Stimulated activated memory B cell treated with anti-CD40 and anti-IgM and Interleukin-4, amounts not matched to agents 10 μg/mL and 1 μg/mL and 100 μg/mL, for 72 hours (primary cell): ENCODE data around the gene CNTNAP2.
"Not testable (repeated sequence)": the region's sequence is repeated elsewhere in the genome, so short reads cannot be mapped to it uniquely, and the experiment has no call there.

Experiments
- ATAC-seq: fragments of 150-1000 bp; cut with Tn5 transposase; 2 replicates; pipeline ENCODE4 v1.10.0; 2021
- H3K27ac Mint-ChIP-seq: one replicate; pipeline ENCODE4 v1.8.0; 2022; ENCODE audit warnings: mild to moderate bottlenecking, mixed read lengths
- H3K27me3 Mint-ChIP-seq: one replicate; pipeline ENCODE4 v1.8.0; 2022; ENCODE audit warnings: mixed read lengths
- H3K36me3 Mint-ChIP-seq: one replicate; pipeline ENCODE4 v1.8.0; 2022; ENCODE audit warnings: mixed read lengths
- H3K4me1 Mint-ChIP-seq: one replicate; pipeline ENCODE4 v1.8.0; 2022; ENCODE audit warnings: mixed read lengths
- H3K4me3 Mint-ChIP-seq: one replicate; pipeline ENCODE4 v1.8.0; 2022; ENCODE audit warnings: mild to moderate bottlenecking, moderate library complexity, mixed read lengths
- H3K9me3 Mint-ChIP-seq: one replicate; pipeline ENCODE4 v1.8.0; 2022; ENCODE audit warnings: mixed read lengths

Gene CNTNAP2

GRCh38 chr7:147106746-147107145, 990.1 kb downstream of the CNTNAP2 start:
- no peaks in the 10 kb centered on the region for H3K36me3 Mint-ChIP-seq
- H3K27ac Mint-ChIP-seq = no peak overlapping the region
- H3K9me3 Mint-ChIP-seq = peaks cover 15% of the 10 kb centered on the region
- H3K4me1 Mint-ChIP-seq = no peaks in the 10 kb centered on the region
- ATAC-seq = no peak
- no peak overlapping the region for H3K4me3 Mint-ChIP-seq
- no peaks in the 10 kb centered on the region for H3K27me3 Mint-ChIP-seq

- not testable (repeated sequence) for H3K27me3 Mint-ChIP-seq, H3K4me3 Mint-ChIP-seq, ATAC-seq, H3K36me3 Mint-ChIP-seq, H3K27ac Mint-ChIP-seq, H3K4me1 Mint-ChIP-seq
- peaks cover 31% of the 10 kb centered on the region for H3K9me3 Mint-ChIP-seq
These were observed 997.9 kb downstream of the CNTNAP2 start for GRCh38 chr7:147114525-147114924.

GRCh38 chr7:147136352-147136751, 1019.8 kb downstream of the CNTNAP2 start:
- Mint-ChIP-seq H3K36me3 (no peaks in the 10 kb centered on the region), H3K4me1 (no peaks in the 10 kb centered on the region), H3K27ac (no peak overlapping the region), H3K27me3 (no peaks in the 10 kb centered on the region), H3K4me3 (no peak overlapping the region), H3K9me3 (no peaks in the 10 kb centered on the region)
- ATAC-seq = no peak

- no peak overlapping the region for H3K27ac Mint-ChIP-seq
- ATAC-seq = no peak
- H3K4me3 Mint-ChIP-seq = no peak overlapping the region
- no peaks in the 10 kb centered on the region for H3K27me3 Mint-ChIP-seq
- no peaks in the 10 kb centered on the region for H3K4me1 Mint-ChIP-seq
- H3K9me3 Mint-ChIP-seq = peaks cover 2% of the 10 kb centered on the region
- no peaks in the 10 kb centered on the region for H3K36me3 Mint-ChIP-seq
These were observed 1028.6 kb downstream of the CNTNAP2 start for GRCh38 chr7:147145194-147145593.

- Mint-ChIP-seq H3K27ac (no peak overlapping the region), H3K27me3 (no peaks in the 10 kb centered on the region), H3K36me3 (no peaks in the 10 kb centered on the region), H3K4me1 (no peaks in the 10 kb centered on the region), H3K9me3 (peaks cover 2% of the 10 kb centered on the region), H3K4me3 (no peak overlapping the region)
- ATAC-seq = no peak
These were observed 1029.6 kb downstream of the CNTNAP2 start for GRCh38 chr7:147146169-147146568.

GRCh38 chr7:147151661-147152060, 1035.1 kb downstream of the CNTNAP2 start:
- H3K36me3 Mint-ChIP-seq = no peaks in the 10 kb centered on the region
- no peak overlapping the region for H3K27ac Mint-ChIP-seq
- H3K4me1 Mint-ChIP-seq = no peaks in the 10 kb centered on the region
- H3K9me3 Mint-ChIP-seq = peaks cover 9% of the 10 kb centered on the region
- no peak overlapping the region for H3K4me3 Mint-ChIP-seq
- no peaks in the 10 kb centered on the region for H3K27me3 Mint-ChIP-seq
- ATAC-seq = no peak

- no peaks in the 10 kb centered on the region for H3K36me3 Mint-ChIP-seq
- ATAC-seq = no peak
- H3K9me3 Mint-ChIP-seq = peaks cover 9% of the 10 kb centered on the region
- H3K4me3 Mint-ChIP-seq = no peak overlapping the region
- no peak overlapping the region for H3K27ac Mint-ChIP-seq
- no peaks in the 10 kb centered on the region for H3K4me1 Mint-ChIP-seq
- H3K27me3 Mint-ChIP-seq = no peaks in the 10 kb centered on the region
These were observed 1037.0 kb downstream of the CNTNAP2 start for GRCh38 chr7:147153571-147153970.

- no peak overlapping the region for H3K27ac Mint-ChIP-seq
- H3K9me3 Mint-ChIP-seq = peaks cover 6% of the 10 kb centered on the region
- ATAC-seq = no peak
- H3K4me1 Mint-ChIP-seq = no peaks in the 10 kb centered on the region
- H3K4me3 Mint-ChIP-seq = no peak overlapping the region
- H3K27me3 Mint-ChIP-seq = no peaks in the 10 kb centered on the region
- no peaks in the 10 kb centered on the region for H3K36me3 Mint-ChIP-seq
These were observed 1044.8 kb downstream of the CNTNAP2 start for GRCh38 chr7:147161405-147161804.

GRCh38 chr7:147170341-147171012, 1053.9 kb downstream of the CNTNAP2 start:
- Mint-ChIP-seq H3K4me1 (no peaks in the 10 kb centered on the region), H3K36me3 (no peaks in the 10 kb centered on the region), H3K27me3 (no peaks in the 10 kb centered on the region), H3K9me3 (no peaks in the 10 kb centered on the region), H3K4me3 (no peak overlapping the region), H3K27ac (no peak overlapping the region)
- no peak for ATAC-seq

- H3K27me3 Mint-ChIP-seq = no peaks in the 10 kb centered on the region
- H3K9me3 Mint-ChIP-seq = no peaks in the 10 kb centered on the region
- H3K4me1 Mint-ChIP-seq = no peaks in the 10 kb centered on the region
- ATAC-seq = no peak
- H3K36me3 Mint-ChIP-seq = no peaks in the 10 kb centered on the region
- H3K4me3 Mint-ChIP-seq = no peak overlapping the region
- H3K27ac Mint-ChIP-seq = no peak overlapping the region
These were observed 1054.4 kb downstream of the CNTNAP2 start for GRCh38 chr7:147171013-147171391.

- H3K4me1 Mint-ChIP-seq = no peaks in the 10 kb centered on the region
- H3K36me3 Mint-ChIP-seq = no peaks in the 10 kb centered on the region
- H3K27me3 Mint-ChIP-seq = no peaks in the 10 kb centered on the region
- H3K9me3 Mint-ChIP-seq = no peaks in the 10 kb centered on the region
- no peak for ATAC-seq
- H3K4me3 Mint-ChIP-seq = no peak overlapping the region
- H3K27ac Mint-ChIP-seq = no peak overlapping the region
These were observed 1057.3 kb downstream of the CNTNAP2 start for GRCh38 chr7:147173883-147174282.

GRCh38 chr7:147182874-147183273, 1066.3 kb downstream of the CNTNAP2 start:
- peaks cover 7% of the 10 kb centered on the region for H3K9me3 Mint-ChIP-seq
- no peaks in the 10 kb centered on the region for H3K4me1 Mint-ChIP-seq
- no peak overlapping the region for H3K27ac Mint-ChIP-seq
- H3K4me3 Mint-ChIP-seq = no peak overlapping the region
- no peak for ATAC-seq
- no peaks in the 10 kb centered on the region for H3K36me3 Mint-ChIP-seq
- H3K27me3 Mint-ChIP-seq = no peaks in the 10 kb centered on the region

- Mint-ChIP-seq H3K4me3 (no peak overlapping the region), H3K4me1 (no peaks in the 10 kb centered on the region), H3K27me3 (no peaks in the 10 kb centered on the region), H3K27ac (no peak overlapping the region), H3K9me3 (peaks cover 7% of the 10 kb centered on the region), H3K36me3 (no peaks in the 10 kb centered on the region)
- ATAC-seq = no peak
These were observed 1066.7 kb downstream of the CNTNAP2 start for GRCh38 chr7:147183276-147183675.

GRCh38 chr7:147188467-147188866, 1071.9 kb downstream of the CNTNAP2 start:
- Mint-ChIP-seq H3K9me3 (peaks cover 11% of the 10 kb centered on the region), H3K27me3 (no peaks in the 10 kb centered on the region), H3K36me3 (no peaks in the 10 kb centered on the region), H3K4me1 (no peaks in the 10 kb centered on the region), H3K27ac (no peak overlapping the region), H3K4me3 (no peak overlapping the region)
- ATAC-seq = no peak

- no peaks in the 10 kb centered on the region for H3K4me1 Mint-ChIP-seq
- peaks cover 5% of the 10 kb centered on the region for H3K9me3 Mint-ChIP-seq
- no peaks in the 10 kb centered on the region for H3K36me3 Mint-ChIP-seq
- H3K27me3 Mint-ChIP-seq = no peaks in the 10 kb centered on the region
- H3K27ac Mint-ChIP-seq = no peak overlapping the region
- ATAC-seq = no peak
- no peak overlapping the region for H3K4me3 Mint-ChIP-seq
These were observed 1076.9 kb downstream of the CNTNAP2 start for GRCh38 chr7:147193476-147193875.

- H3K9me3 Mint-ChIP-seq = peaks cover 5% of the 10 kb centered on the region
- no peaks in the 10 kb centered on the region for H3K27me3 Mint-ChIP-seq
- no peak overlapping the region for H3K27ac Mint-ChIP-seq
- H3K36me3 Mint-ChIP-seq = no peaks in the 10 kb centered on the region
- H3K4me3 Mint-ChIP-seq = no peak overlapping the region
- no peaks in the 10 kb centered on the region for H3K4me1 Mint-ChIP-seq
- no peak for ATAC-seq
These were observed 1079.9 kb downstream of the CNTNAP2 start for GRCh38 chr7:147196481-147196880.

GRCh38 chr7:147197006-147197405, 1080.4 kb downstream of the CNTNAP2 start:
- ATAC-seq = no peak
- H3K4me1 Mint-ChIP-seq = no peaks in the 10 kb centered on the region

More at GRCh38 chr7:147197006-147197405, 1080.4 kb downstream of the CNTNAP2 start:
- Mint-ChIP-seq H3K4me3 (no peak overlapping the region), H3K36me3 (no peaks in the 10 kb centered on the region), H3K27me3 (no peaks in the 10 kb centered on the region), H3K9me3 (peaks cover 5% of the 10 kb centered on the region), H3K27ac (no peak overlapping the region)
